HepG2 (cell line): ENCODE results near the gene CDHR1. TPM values are rescaled to one million over a fixed set of nuclear protein-coding genes. Genes with fewer than 3 reads are reported as not detected.

Experiments used
- ATAC-seq: fragments of 200-7000 bp; cut with Tn5 transposase; 3 replicates; pipeline ENCODE4 v1.9.1; 2020; ENCODE audit warnings: mild to moderate bottlenecking, moderate library complexity
- BruUV-seq: library from RNA; stranded (reverse); fragments of 400-500 nt; replicated peaks from 2 replicates; lab custom pipeline; 2021; lab: Mats Ljungman, UMichigan
- CTCF ChIA-PET: fragments of 300-600 bp; formaldehyde crosslinking; extraction: SDS; loops from one replicate; lab custom pipeline; 2021; ENCODE audit warnings: low total read pairs, inconsistent platforms, low intra/inter-chr PET ratio; lab: Yijun Ruan, JAX
- POLR2A ChIA-PET: fragments of 350-600 bp; sonication (Branson Sonifier 250); formaldehyde crosslinking; loops from one replicate; lab custom pipeline; 2020; ENCODE audit warnings: antibody characterized with exemption, inconsistent platforms; lab: Yijun Ruan, JAX
- DNase-seq: peaks from one replicate; pipeline ENCODE4 v3.0.0-alpha.2; 2015; ENCODE audit warnings: low spot score
- FAIRE-seq: peaks from 3 replicates; lab custom pipeline; 2011; peaks lifted over from hg19 to GRCh38; lab: Jason Lieb, UNC
- H2AFZ ChIP-seq: one replicate; pipeline ENCODE4 v1.6.1; 2011; ENCODE audit warnings: low read length, inconsistent platforms
- H3K27ac ChIP-seq: fragments of 300-600 bp; 3 replicates; pipeline ENCODE4 v1.8.0; 2011; ENCODE audit warnings: mixed run types, mild to moderate bottlenecking, mixed read lengths, low read length, inconsistent platforms; ENCODE audit not compliant: insufficient read depth; ENCODE audit errors: extremely low read length
- H3K27me3 ChIP-seq, 2 experiments: fragments of 200-600 bp in 1 of 2; 2 replicates in 1 of 2; 3 replicates in 1 of 2; pipeline versions ENCODE4 v1.6.0 to v1.8.0; 2011; ENCODE audit warnings: low read length in 2 of 2, mild to moderate bottlenecking in 2 of 2, moderate library complexity in 2 of 2, inconsistent platforms in 1 of 2; ENCODE audit not compliant: insufficient read depth in 2 of 2, control insufficient read depth in 1 of 2
- H3K36me3 ChIP-seq, 2 experiments: fragments of 200-600 bp in 1 of 2; replicated peaks in 1 of 2; 2 replicates in 1 of 2; 3 replicates in 1 of 2; pipeline versions ENCODE4 v1.5.1 to v1.8.0; 2011; ENCODE audit warnings: low read length in 2 of 2, inconsistent platforms in 1 of 2; ENCODE audit not compliant: insufficient read depth in 2 of 2, control insufficient read depth in 1 of 2
- H3K4me1 ChIP-seq: 2 replicates; pipeline ENCODE4 v1.5.1; 2012; ENCODE audit warnings: low read length, inconsistent platforms; ENCODE audit not compliant: insufficient read depth
- H3K4me2 ChIP-seq: 2 replicates; pipeline ENCODE4 v1.6.0; 2011; ENCODE audit warnings: low read depth, low read length, inconsistent platforms
- H3K4me3 ChIP-seq, 3 experiments: fragments of 200-600 bp in 1 of 3; sonication (generic), shearing (Covaris generic) in 1 of 3; replicated peaks in 1 of 3; 2 replicates each; pipeline ENCODE4 v1.5.1; 2011 to 2016; ENCODE audit warnings: low read length in 3 of 3, inconsistent platforms in 2 of 3, low read depth in 2 of 3, mild to moderate bottlenecking in 2 of 3, control low read depth in 1 of 3, mixed read lengths in 1 of 3; ENCODE audit not compliant: insufficient read depth in 1 of 3
- H3K79me2 ChIP-seq: one replicate; pipeline ENCODE4 v1.6.1; 2011; ENCODE audit warnings: low read length, inconsistent platforms; ENCODE audit not compliant: insufficient read depth
- H3K9ac ChIP-seq: 2 replicates; pipeline ENCODE4 v1.6.0; 2011; ENCODE audit warnings: mild to moderate bottlenecking, low read depth, low read length, inconsistent platforms; ENCODE audit not compliant: insufficient read depth
- H3K9me3 ChIP-seq: 2 replicates; pipeline ENCODE4 v1.5.1; 2012; ENCODE audit warnings: mild to moderate bottlenecking, low read length
- H4K20me1 ChIP-seq: 2 replicates; pipeline ENCODE4 v1.6.0; 2011; ENCODE audit warnings: inconsistent platforms, mild to moderate bottlenecking, low read length, moderate library complexity; ENCODE audit not compliant: insufficient read depth
- CBX2 ChIP-seq, 2 experiments: fragments of 200-600 bp in 1 of 2; sonication (generic); formaldehyde crosslinking in 1 of 2; IDR thresholded peaks; 2 replicates each; pipeline versions ENCODE4 v1.7.0 to v1.8.1; 2018 to 2022; ENCODE audit warnings: low read depth in 2 of 2, low read length in 1 of 2, mild to moderate bottlenecking in 1 of 2, missing genetic modification reagents in 1 of 2
- NFYC ChIP-seq: IDR thresholded peaks from 2 replicates; pipeline ENCODE4 v1.6.1; 2016; ENCODE audit warnings: missing genetic modification reagents, missing compliant biosample characterization
- PITX1 ChIP-seq: sonication (generic); formaldehyde crosslinking; IDR thresholded peaks from 2 replicates; pipeline ENCODE4 v1.5.1; 2020; ENCODE audit warnings: mild to moderate bottlenecking, missing genetic modification reagents
- POGZ ChIP-seq: sonication (generic); formaldehyde crosslinking; IDR thresholded peaks from 2 replicates; pipeline ENCODE4 v1.4.0; 2020; ENCODE audit warnings: mild to moderate bottlenecking, missing genetic modification reagents
- SCMH1 ChIP-seq: sonication (generic); formaldehyde crosslinking; IDR thresholded peaks from 2 replicates; pipeline ENCODE4 v1.9.0; 2021; ENCODE audit warnings: missing genetic modification reagents, mild to moderate bottlenecking, borderline replicate concordance
- WGBS: methylation state at CpG from one replicate; pipeline ENCODE4 v1.1.6; 2017; ENCODE audit warnings: low lambda C conversion rate; 5-methylcytosine and 5-hydroxymethylcytosine counted together
- in situ Hi-C: cut with HindIII; loops from 2 replicates; pipeline ENCODE4 v1.10.0; 2017; ENCODE audit warnings: low pct_unique_long_range_greater_than_20kb; ENCODE audit not compliant: extremely low pct_ligation_motif_present
- intact Hi-C: fragments of 100-400 bp; cut with micrococcal nuclease; formaldehyde crosslinking; loops from one replicate; pipeline ENCODE4 v1.10.0; 2022; ENCODE audit not compliant: unreplicated experiment
- polyA plus RNA-seq, 8 experiments: library from polyadenylated mRNA; depleted of rRNA in 3 of 8; stranded (reverse) in 7 of 8; unstranded in 1 of 8; fragments of >200 nt; fragmentation: Illumina TruSeq in 4 of 8; extraction: Trizol in 4 of 8; gene quantifications; 2 replicates each; pipeline versions ENCODE4 v1.2.1 to v1.2.3, GENCODE V29; 2011 to 2016; ENCODE audit warnings: low read depth in 4 of 8, missing spikeins in 1 of 8, mixed read lengths in 1 of 8; ENCODE audit not compliant: insufficient read depth in 1 of 8
- total RNA-seq, 5 experiments: library from RNA; depleted of rRNA; stranded (reverse); fragments of >200 nt; fragmentation: Illumina TruSeq; extraction: Trizol; gene quantifications; 2 replicates each; pipeline ENCODE4 v1.2.3, GENCODE V29; 2016; ENCODE audit warnings: low read depth in 1 of 5

Gene CDHR1
- total and polyA plus RNA-seq, 2 of the 13 experiments (the other 11 are each of a cell fraction or from before 2014, with no cell fraction given), result 0.04 to 0.09 TPM

- Histone ChIP-seq H3K27me3 (peaks cover 0 to 20% of the 10 kb centered on the region in 2 experiments; a peak in 2 of 5 replicates), H3K4me1 (no peaks in the 10 kb centered on the region), H3K36me3 (no peaks in the 10 kb centered on the region), H2AFZ (no peak overlapping the region), H3K9ac (no peak overlapping the region), H3K4me3 (no peak overlapping the region), H4K20me1 (no peaks in the 10 kb centered on the region), H3K27ac (no peak overlapping the region), H3K4me2 (no peak overlapping the region), H3K9me3 (no peaks in the 10 kb centered on the region), H3K79me2 (no peaks in the 10 kb centered on the region)
- CTCF ChIA-PET, result no interaction called here
- DNase-seq, result no peak
- FAIRE-seq, result no peak
- in situ Hi-C loops, result no loop called here
- ATAC-seq, result no peak
- no peak for TF ChIP-seq NFYC
- 8% methylated on average over 1 of the region's 1 CpG for WGBS
- BruUV-seq, result no TSS peak
- intact Hi-C loops, result no loop called here
- POLR2A ChIA-PET, result no interaction called here
These were observed 36.0 kb downstream of the CDHR1 start for GRCh38 chr10:84230359-84230758.

DNA sequence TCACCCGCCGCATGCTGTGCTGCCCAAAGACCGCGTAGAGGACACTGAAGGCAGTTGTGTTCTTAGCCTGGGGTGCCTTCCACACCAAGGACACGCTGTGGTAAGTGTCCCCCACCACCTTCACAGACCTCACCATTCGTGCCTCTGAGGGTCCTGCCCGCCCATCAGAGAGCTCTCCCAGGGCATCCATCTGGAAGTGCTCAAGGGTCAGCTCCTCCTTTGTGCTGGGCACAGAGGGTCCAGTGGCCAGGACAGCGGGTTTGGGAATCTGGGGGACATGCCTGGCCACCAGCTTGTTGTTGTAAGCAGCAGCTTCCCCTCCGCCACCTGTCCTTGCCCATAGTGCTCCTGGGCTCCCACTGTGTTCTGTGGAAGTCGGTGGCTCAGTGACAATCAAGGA lies 38.0 kb downstream of the CDHR1 start:
- CTCF ChIA-PET, result no interaction called here
- no TSS peak for BruUV-seq
- H4K20me1 ChIP-seq, result no peaks in the 10 kb centered on the region
- H3K9ac ChIP-seq, result no peak overlapping the region
- no peaks in the 10 kb centered on the region for H3K4me1 ChIP-seq
- in situ Hi-C loops, result no loop called here
- WGBS, result 12% methylated on average over 4 of the region's 10 CpGs
- H3K4me2 ChIP-seq, result no peak overlapping the region; the same call in 1 of the 2 replicates
- no peak overlapping the region for H3K27ac ChIP-seq
- intact Hi-C loops, result no loop called here
- H3K4me3 ChIP-seq, result no peak overlapping the region
- TF ChIP-seq CBX2 (IDR thresholded peaks at IDR 0.05; ENCODE audit: low read depth, low read length) (no peak), CBX2 (CRISPR knock-in tag; IDR thresholded peaks at IDR 0.05; ENCODE audit: low read depth) (no peak), SCMH1 (CRISPR knock-in tag) (no peak), PITX1 (CRISPR knock-in tag) (no peak), POGZ (CRISPR knock-in tag) (no peak)
- H2AFZ ChIP-seq, result no peak overlapping the region
- no peak; the same call in 1 of the 3 replicates for ATAC-seq
- H3K9me3 ChIP-seq, result no peaks in the 10 kb centered on the region
- no peak for FAIRE-seq
- H3K79me2 ChIP-seq, result no peaks in the 10 kb centered on the region
- H3K36me3 ChIP-seq, result no peaks in the 10 kb centered on the region
- POLR2A ChIA-PET, result no interaction called here
- DNase-seq, result no peak
- peaks cover 0 to 22% of the 10 kb centered on the region in 2 experiments; a peak in 2 of 5 replicates for H3K27me3 ChIP-seq
